GM23338 (cell line): Measurements from ENCODE around the gene C17orf114. TPM values are rescaled to one million over a fixed set of nuclear protein-coding genes. Genes with fewer than 3 reads are reported as not detected.

Experiments used
- ATAC-seq: fragments of 200-7000 bp; cut with Tn5 transposase; 3 replicates; pipeline ENCODE4 v1.9.1; 2020
- DNase-seq: peaks from one replicate; pipeline ENCODE4 v3.0.0-alpha.2; 2015; ENCODE audit warnings: low spot score
- H2AFZ ChIP-seq: fragments of 200-600 bp; sonication (generic); 2 replicates; pipeline ENCODE4 v1.8.0; 2016; ENCODE audit warnings: antibody characterized with exemption, mild to moderate bottlenecking, moderate library complexity
- H3F3A ChIP-seq: fragments of 200-600 bp; sonication (generic); replicated peaks from 2 replicates; pipeline ENCODE4 v1.8.0; 2017; ENCODE audit warnings: antibody characterized with exemption, mixed run types, low read depth
- H3K27ac ChIP-seq: fragments of 200-600 bp; sonication (generic); 2 replicates; pipeline ENCODE4 v1.6.1; 2016; ENCODE audit warnings: low read depth
- H3K27me3 ChIP-seq: fragments of 200-600 bp; sonication (generic); 2 replicates; pipeline ENCODE4 v1.8.0; 2016; ENCODE audit warnings: mild to moderate bottlenecking, mixed run types, moderate library complexity; ENCODE audit not compliant: insufficient read depth
- H3K36me3 ChIP-seq: fragments of 200-600 bp; sonication (generic); 2 replicates; pipeline ENCODE4 v1.8.0; 2016; ENCODE audit warnings: mild to moderate bottlenecking; ENCODE audit not compliant: insufficient read depth
- H3K4me1 ChIP-seq: fragments of 200-600 bp; sonication (generic); 2 replicates; pipeline ENCODE4 v1.8.0; 2016; ENCODE audit warnings: mild to moderate bottlenecking, moderate library complexity; ENCODE audit not compliant: insufficient read depth
- H3K4me2 ChIP-seq: fragments of 200-600 bp; sonication (generic); 2 replicates; pipeline ENCODE4 v1.7.1; 2017; ENCODE audit warnings: mixed run types
- H3K4me3 ChIP-seq: fragments of 200-600 bp; sonication (generic); 2 replicates; pipeline ENCODE4 v1.6.1; 2016; ENCODE audit warnings: mixed run types
- H3K79me2 ChIP-seq: fragments of 200-600 bp; sonication (generic); replicated peaks from 2 replicates; pipeline ENCODE4 v1.8.0; 2017; ENCODE audit warnings: mild to moderate bottlenecking; ENCODE audit not compliant: insufficient read depth
- H3K9me2 ChIP-seq: fragments of 200-600 bp; sonication (generic); 2 replicates; pipeline ENCODE4 v1.8.0; 2017; ENCODE audit not compliant: insufficient read depth
- H4K20me1 ChIP-seq: fragments of 200-600 bp; sonication (generic); replicated peaks from 2 replicates; pipeline ENCODE4 v1.8.0; 2017; ENCODE audit warnings: mild to moderate bottlenecking; ENCODE audit not compliant: insufficient read depth
- H3K27ac Mint-ChIP-seq: 2 replicates; pipeline ENCODE4 v1.8.0; 2020; ENCODE audit warnings: inconsistent platforms, mild to moderate bottlenecking, moderate library complexity, mixed read lengths
- H3K27me3 Mint-ChIP-seq: 3 replicates; pipeline ENCODE4 v1.8.0; 2022; ENCODE audit warnings: low read depth, mild to moderate bottlenecking, moderate library complexity, mixed read lengths, inconsistent platforms; ENCODE audit not compliant: insufficient read depth, poor library complexity
- H3K36me3 Mint-ChIP-seq: 3 replicates; pipeline ENCODE4 v1.8.0; 2021; ENCODE audit warnings: low read depth, mild to moderate bottlenecking, inconsistent platforms, moderate library complexity, mixed read lengths
- H3K4me1 Mint-ChIP-seq: 3 replicates; pipeline ENCODE4 v1.8.0; 2020; ENCODE audit warnings: mild to moderate bottlenecking, inconsistent platforms, mixed read lengths
- H3K4me3 Mint-ChIP-seq: 3 replicates; pipeline ENCODE4 v1.8.0; 2021; ENCODE audit warnings: moderate library complexity, mild to moderate bottlenecking, inconsistent platforms, mixed read lengths
- H3K9me3 Mint-ChIP-seq: 3 replicates; pipeline ENCODE4 v1.8.0; 2020; ENCODE audit warnings: moderate library complexity, mild to moderate bottlenecking, inconsistent platforms, mixed read lengths
- CTCF ChIP-seq, 2 experiments: fragments of 200-600 bp in 1 of 2; sonication (generic) in 1 of 2; conservative IDR thresholded peaks; 2 replicates each; pipeline versions ENCODE4 v1.5.1 to v1.6.1; 2016 to 2017; ENCODE audit warnings: antibody characterized with exemption in 2 of 2, low read depth in 2 of 2, mild to moderate bottlenecking in 2 of 2, moderate library complexity in 1 of 2
- EZH2 ChIP-seq: fragments of 200-600 bp; sonication (generic); IDR thresholded peaks from one replicate; pipeline ENCODE4 v1.8.0; 2017; ENCODE audit warnings: antibody characterized with exemption, mild to moderate bottlenecking, low read depth; ENCODE audit not compliant: unreplicated experiment
- EZH2phosphoT487 ChIP-seq: fragments of 200-600 bp; sonication (generic); IDR thresholded peaks from one replicate; pipeline ENCODE4 v1.8.1; 2018; ENCODE audit warnings: antibody characterized with exemption; ENCODE audit not compliant: unreplicated experiment
- NANOG ChIP-seq: IDR thresholded peaks from 2 replicates; pipeline ENCODE4 v1.6.1; 2016; ENCODE audit warnings: antibody characterized with exemption, borderline replicate concordance
- ZNF331 ChIP-seq: fragments of 250-450 bp; sonication (Bioruptor Pico); IDR thresholded peaks from 2 replicates; pipeline ENCODE4 v1.5.0; 2020; ENCODE audit warnings: low read depth, mild to moderate bottlenecking, moderate library complexity
- ZNF462 ChIP-seq: fragments of 250-450 bp; sonication (Bioruptor Pico); IDR thresholded peaks from 2 replicates; pipeline ENCODE4 v1.5.0; 2020; ENCODE audit warnings: mild to moderate bottlenecking, moderate library complexity
- polyA plus RNA-seq: library from polyadenylated mRNA; unstranded; fragments of >200 nt; fragmentation: Nextera tagmentation; extraction: Ambion mirVana; gene quantifications from 2 replicates; pipeline ENCODE4 v1.2.1, GENCODE V29; 2016
- total RNA-seq: library from RNA; depleted of rRNA; stranded (reverse); fragments of >200 nt; shearing (Covaris generic); gene quantifications from 2 replicates; pipeline ENCODE4 v1.2.3, GENCODE V29; 2014; rRNA removed

The C17orf114 gene

DNA sequence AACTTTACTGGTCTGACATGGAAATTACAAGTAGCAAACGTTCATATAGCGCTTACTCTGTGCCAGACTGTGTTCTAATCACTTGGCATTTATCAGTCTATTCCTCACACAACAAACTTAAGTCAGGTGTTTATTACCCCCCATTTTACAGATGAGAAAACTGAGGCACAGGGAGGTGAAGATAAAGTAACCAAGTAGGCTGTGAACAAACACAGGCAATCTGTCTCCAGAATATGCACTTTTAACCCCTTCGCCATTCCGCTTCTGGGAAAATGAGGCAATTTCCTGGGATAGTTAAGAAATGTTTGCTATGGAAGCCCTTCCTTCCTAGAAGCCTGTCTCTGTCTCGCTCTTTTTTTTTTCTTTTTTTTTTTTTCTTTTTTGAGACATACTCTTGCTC lies 50.2 kb downstream of the C17orf114 start:
- Histone ChIP-seq H3F3A (0 out of 2 replicates have a peak, but pooled peaks cover 6% of the 10 kb centered on the region), H4K20me1 (no peaks in the 10 kb centered on the region), H3K79me2 (no peaks in the 10 kb centered on the region), H3K4me2 (no peak overlapping the region), H3K36me3 (no peaks in the 10 kb centered on the region), H2AFZ (no peak overlapping the region), H3K4me1 (peaks cover 5% of the 10 kb centered on the region), H3K4me3 (no peak overlapping the region), H3K27me3 (no peaks in the 10 kb centered on the region), H3K27ac (no peak overlapping the region), H3K9me2 (no peaks in the 10 kb centered on the region)
- DNase-seq (no peak), ATAC-seq (no peak)
- Mint-ChIP-seq H3K27ac (no peak overlapping the region), H3K27me3 (peaks cover 1% of the 10 kb centered on the region), H3K4me1 (peaks cover 11% of the 10 kb centered on the region), H3K36me3 (no peaks in the 10 kb centered on the region), H3K9me3 (no peaks in the 10 kb centered on the region), H3K4me3 (no peak overlapping the region)
- no peak for TF ChIP-seq NANOG
- no peak for TF ChIP-seq CTCF (conservative IDR thresholded peaks at IDR 0.05; ENCODE audit: low read depth in 2 of 2)
- TF ChIP-seq ZNF462 (CRISPR knock-in tag): no peak
- TF ChIP-seq ZNF331 (CRISPR knock-in tag): no peak
- no peak for TF ChIP-seq EZH2
- TF ChIP-seq EZH2phosphoT487: no peak

Other genes with a start within 250 kb of the C17orf114 start
- 169 and 213 TPM in 2 replicates for gene MYBBP1A, start 246.9 kb downstream of the C17orf114 start, total RNA-seq
- gene MYBBP1A, start 246.9 kb downstream of the C17orf114 start, polyA plus RNA-seq: 66.4 and 70.7 TPM in 2 replicates
- gene GGT6, start 241.8 kb downstream of the C17orf114 start, total RNA-seq: 0.24 TPM in 1 of 2 replicates, not detected in the other
- 0.12 TPM in 1 of 2 replicates, not detected in the other for gene GGT6, start 241.8 kb downstream of the C17orf114 start, polyA plus RNA-seq
- 1.7 and 4.3 TPM in 2 replicates for gene SMTNL2, start 217.8 kb downstream of the C17orf114 start, total RNA-seq
- 1.3 and 3.1 TPM in 2 replicates for gene SMTNL2, start 217.8 kb downstream of the C17orf114 start, polyA plus RNA-seq
- 1.1 and 1.4 TPM in 2 replicates for gene ALOX15, start 160.7 kb downstream of the C17orf114 start, total RNA-seq
- 0.28 and 1.2 TPM in 2 replicates for gene ALOX15, start 160.7 kb downstream of the C17orf114 start, polyA plus RNA-seq
- gene PELP1, start 98.2 kb downstream of the C17orf114 start, total RNA-seq: 91.0 and 123 TPM in 2 replicates
- 39.4 and 41.1 TPM in 2 replicates for gene PELP1, start 98.2 kb downstream of the C17orf114 start, polyA plus RNA-seq
- gene ARRB2, start 91.7 kb downstream of the C17orf114 start, total RNA-seq: 23.0 and 45.0 TPM in 2 replicates
- gene ARRB2, start 91.7 kb downstream of the C17orf114 start, polyA plus RNA-seq: 37.3 and 39.5 TPM in 2 replicates
- gene MED11, start 70.9 kb downstream of the C17orf114 start, total RNA-seq: 15.5 and 16.7 TPM in 2 replicates
- 32.8 and 33.3 TPM in 2 replicates for gene MED11, start 70.9 kb downstream of the C17orf114 start, polyA plus RNA-seq
- 1.4 TPM in 1 of 2 replicates, not detected in the other for gene ZMYND15, start 62.5 kb downstream of the C17orf114 start, total RNA-seq
- gene ZMYND15, start 62.5 kb downstream of the C17orf114 start, polyA plus RNA-seq: 0.21 and 0.32 TPM in 2 replicates
- gene CXCL16, start 62.4 kb downstream of the C17orf114 start, total RNA-seq: 4.1 and 6.8 TPM in 2 replicates
- gene CXCL16, start 62.4 kb downstream of the C17orf114 start, polyA plus RNA-seq: 3.7 and 4.0 TPM in 2 replicates
- not detected in 2 replicates for gene TM4SF5, start 30.4 kb downstream of the C17orf114 start, total RNA-seq
- gene TM4SF5, start 30.4 kb downstream of the C17orf114 start, polyA plus RNA-seq: not detected in 2 replicates
- 0.38 TPM in 1 of 2 replicates, not detected in the other for gene VMO1, start 16.0 kb downstream of the C17orf114 start, total RNA-seq
- 0.40 and 0.47 TPM in 2 replicates for gene VMO1, start 16.0 kb downstream of the C17orf114 start, polyA plus RNA-seq
- gene GLTPD2, start 13.4 kb downstream of the C17orf114 start, total RNA-seq: 1.3 TPM in 1 of 2 replicates, not detected in the other
- 0.33 and 0.47 TPM in 2 replicates for gene GLTPD2, start 13.4 kb downstream of the C17orf114 start, polyA plus RNA-seq
- 266 and 302 TPM in 2 replicates for gene PSMB6, start 6.2 kb downstream of the C17orf114 start, total RNA-seq
- gene PSMB6, start 6.2 kb downstream of the C17orf114 start, polyA plus RNA-seq: 465 and 502 TPM in 2 replicates
- 49.9 and 55.9 TPM in 2 replicates for gene PLD2, start 4.8 kb upstream of the C17orf114 start, total RNA-seq
- 20.2 and 22.1 TPM in 2 replicates for gene PLD2, start 4.8 kb upstream of the C17orf114 start, polyA plus RNA-seq
- 42.1 and 54.9 TPM in 2 replicates for gene MINK1, start 31.0 kb upstream of the C17orf114 start, total RNA-seq
- gene MINK1, start 31.0 kb upstream of the C17orf114 start, polyA plus RNA-seq: 17.3 and 19.4 TPM in 2 replicates
- gene C17orf107, start 97.2 kb upstream of the C17orf114 start, total RNA-seq: 3.6 and 5.9 TPM in 2 replicates
- gene C17orf107, start 97.2 kb upstream of the C17orf114 start, polyA plus RNA-seq: 0.78 and 1.9 TPM in 2 replicates
- 0.23 and 1.2 TPM in 2 replicates for gene CHRNE, start 100.8 kb upstream of the C17orf114 start, total RNA-seq
- gene CHRNE, start 100.8 kb upstream of the C17orf114 start, polyA plus RNA-seq: 0.24 and 0.50 TPM in 2 replicates
- not detected in 2 replicates for gene GP1BA, start 129.9 kb upstream of the C17orf114 start, total RNA-seq
- 0.14 and 0.24 TPM in 2 replicates for gene GP1BA, start 129.9 kb upstream of the C17orf114 start, polyA plus RNA-seq
- gene SLC25A11, start 137.7 kb upstream of the C17orf114 start, total RNA-seq: 70.4 and 73.6 TPM in 2 replicates
- gene SLC25A11, start 137.7 kb upstream of the C17orf114 start, polyA plus RNA-seq: 35.7 and 37.8 TPM in 2 replicates
- gene RNF167, start 137.9 kb upstream of the C17orf114 start, total RNA-seq: 84.4 and 87.0 TPM in 2 replicates
- 60.1 and 61.2 TPM in 2 replicates for gene RNF167, start 137.9 kb upstream of the C17orf114 start, polyA plus RNA-seq
- 1,702 and 2,002 TPM in 2 replicates for gene PFN1, start 146.2 kb upstream of the C17orf114 start, total RNA-seq
- 3,646 and 3,709 TPM in 2 replicates for gene PFN1, start 146.2 kb upstream of the C17orf114 start, polyA plus RNA-seq
- gene ENO3, start 148.8 kb upstream of the C17orf114 start, total RNA-seq: 8.9 and 12.1 TPM in 2 replicates
- 19.6 and 25.5 TPM in 2 replicates for gene ENO3, start 148.8 kb upstream of the C17orf114 start, polyA plus RNA-seq
- gene SPAG7, start 165.5 kb upstream of the C17orf114 start, total RNA-seq: 77.9 and 85.3 TPM in 2 replicates
- 226 and 242 TPM in 2 replicates for gene SPAG7, start 165.5 kb upstream of the C17orf114 start, polyA plus RNA-seq
- gene CAMTA2, start 185.3 kb upstream of the C17orf114 start, total RNA-seq: 3.3 and 4.4 TPM in 2 replicates
- gene CAMTA2, start 185.3 kb upstream of the C17orf114 start, polyA plus RNA-seq: 8.7 and 10.1 TPM in 2 replicates
- 2.1 TPM in 1 of 2 replicates, not detected in the other for gene INCA1, start 195.2 kb upstream of the C17orf114 start, total RNA-seq
- gene INCA1, start 195.2 kb upstream of the C17orf114 start, polyA plus RNA-seq: 1.1 and 1.3 TPM in 2 replicates
- gene KIF1C, start 195.6 kb upstream of the C17orf114 start, total RNA-seq: 56.4 and 61.4 TPM in 2 replicates
- 13.5 and 16.8 TPM in 2 replicates for gene KIF1C, start 195.6 kb upstream of the C17orf114 start, polyA plus RNA-seq
- gene SLC52A1, start 233.1 kb upstream of the C17orf114 start, total RNA-seq: 0.63 and 1.3 TPM in 2 replicates
- 0.21 and 0.50 TPM in 2 replicates for gene SLC52A1, start 233.1 kb upstream of the C17orf114 start, polyA plus RNA-seq